AG04450 (cell line): ENCODE data around the gene WDR93. TPM values are rescaled to one million over a fixed set of nuclear protein-coding genes. Genes with fewer than 3 reads are reported as not detected.

Experiments
- CTCF ChIA-PET: fragments of 300-600, 350-600 bp; formaldehyde crosslinking; extraction: SDS; loops from one replicate; lab custom pipeline; 2022; ENCODE audit warnings: antibody characterized with exemption, inconsistent platforms; lab: Charles Lee
- POLR2A ChIA-PET: fragments of 350-600 bp; formaldehyde crosslinking; extraction: SDS; loops from one replicate; lab custom pipeline; 2021; ENCODE audit warnings: antibody characterized with exemption, inconsistent platforms; lab: Yijun Ruan, JAX
- DNase-seq: peaks from one replicate; pipeline ENCODE4 v3.0.0-alpha.2; 2011; ENCODE audit warnings: low read depth, low spot score
- H3K27ac ChIP-seq: one replicate; pipeline ENCODE4 v1.5.1; 2012; ENCODE audit warnings: low read depth, low read length, control low read depth
- H3K27me3 ChIP-seq: one replicate; pipeline ENCODE4 v1.6.0; 2012; ENCODE audit warnings: low read length; ENCODE audit not compliant: control insufficient read depth, insufficient read depth
- H3K4me3 ChIP-seq: 2 replicates; pipeline ENCODE4 v1.5.1; 2011; ENCODE audit warnings: mild to moderate bottlenecking, low read depth, low read length, control low read depth
- H3K9me3 ChIP-seq: 2 replicates; pipeline ENCODE4 v1.5.1; 2012; ENCODE audit warnings: low read length; ENCODE audit not compliant: control insufficient read depth, insufficient read depth
- CTCF ChIP-seq: IDR thresholded peaks from 2 replicates; pipeline ENCODE4 v1.5.1; 2011; ENCODE audit warnings: low read depth, low read length, control low read depth, inconsistent platforms
- polyA plus RNA-seq: library from polyadenylated mRNA; depleted of rRNA; stranded (reverse); fragments of >200 nt; gene quantifications from 2 replicates; pipeline ENCODE4 v1.2.3, GENCODE V29; 2011

WDR93 gene
- polyA plus RNA-seq, 1 experiment, result 0.05 TPM

- Histone ChIP-seq H3K27ac (no peak overlapping the region), H3K4me3 (no peak overlapping the region), H3K27me3 (peaks cover 5% of the 10 kb centered on the region), H3K9me3 (peaks cover 4% of the 10 kb centered on the region; the same call in 1 of the 2 replicates)
- CTCF ChIA-PET, result no interaction called here
- POLR2A ChIA-PET, result no interaction called here
- TF ChIP-seq CTCF, result no peak
- DNase-seq, result no peak
Observed at GRCh38 chr15:89693091-89693490, 2.5 kb downstream of the WDR93 start.

- TF ChIP-seq CTCF, result no peak
- ChIA-PET POLR2A (no interaction called here), CTCF (no interaction called here)
- H3K4me3 ChIP-seq, result no peak overlapping the region
- H3K27me3 ChIP-seq, result peaks cover 5% of the 10 kb centered on the region
- peaks cover 4% of the 10 kb centered on the region; the same call in 1 of the 2 replicates for H3K9me3 ChIP-seq
- DNase-seq, result no peak
- H3K27ac ChIP-seq, result no peak overlapping the region
Observed at GRCh38 chr15:89693696-89694095, 3.1 kb downstream of the WDR93 start.

GRCh38 chr15:89695198-89695597 is 4.6 kb downstream of the WDR93 start:
- no peak for TF ChIP-seq CTCF
- Histone ChIP-seq H3K27me3 (peaks cover 5% of the 10 kb centered on the region), H3K27ac (no peak overlapping the region), H3K9me3 (peaks cover 4% of the 10 kb centered on the region; the same call in 1 of the 2 replicates), H3K4me3 (no peak overlapping the region)
- CTCF ChIA-PET, result interaction anchor here (1.2 kb wide), 1 partner anchor 12 kb away, joined by 3 read pairs; no protein-coding TSS in a partner anchor
- DNase-seq, result no peak
- POLR2A ChIA-PET, result no interaction called here

- H3K4me3 ChIP-seq, result no peak overlapping the region
- POLR2A ChIA-PET, result no interaction called here
- no peak for DNase-seq
- H3K27me3 ChIP-seq, result peaks cover 36% of the 10 kb centered on the region
- H3K27ac ChIP-seq, result no peak overlapping the region
- CTCF ChIA-PET, result interaction anchor here (0.7 kb wide), 1 partner anchor 170 kb away, joined by 4 read pairs; no protein-coding TSS in a partner anchor
- TF ChIP-seq CTCF, result no peak
- no peaks in the 10 kb centered on the region for H3K9me3 ChIP-seq
Observed at GRCh38 chr15:89704411-89704810, 13.8 kb downstream of the WDR93 start.

GRCh38 chr15:89707577-89707976 is 17.0 kb downstream of the WDR93 start:
- Histone ChIP-seq H3K27me3 (peaks cover 42% of the 10 kb centered on the region), H3K4me3 (no peak overlapping the region), H3K27ac (no peak overlapping the region), H3K9me3 (no peaks in the 10 kb centered on the region)
- POLR2A ChIA-PET, result interaction anchor here (0.5 kb wide), 1 partner anchor 768 kb away, joined by 8 read pairs; no protein-coding TSS in a partner anchor
- no peak for TF ChIP-seq CTCF
- no peak for DNase-seq
- CTCF ChIA-PET, result no interaction called here
